Adrenal gland (tissue), 5 donors: Measurements from ENCODE around the gene MOCOS.

Source experiments
- CTCF ChIP-seq, 6 experiments: fragments of 450-650 bp in 4 of 6; fragments of 200-600 bp in 2 of 6; sonication (generic) in 1 of 6; IDR thresholded peaks; 1 replicate in 5 of 6; 2 replicates in 1 of 6; pipeline versions ENCODE4 v1.5.1 to v1.8.0; 2016 to 2021; ENCODE audit warnings: antibody characterized with exemption in 6 of 6, mild to moderate bottlenecking in 2 of 6, moderate library complexity in 1 of 6
- POLR2A ChIP-seq, 2 donors: fragments of 450-650 bp; IDR thresholded peaks; one replicate each; pipeline ENCODE4 v1.6.1; 2017; ENCODE audit warnings: antibody characterized with exemption in 2 of 2, mild to moderate bottlenecking in 2 of 2, moderate library complexity in 1 of 2
- donor health status: DM: no; HTN: no; CAD: no.

- TF ChIP-seq CTCF (IDR thresholded peaks at IDR 0.05) (no peak), POLR2A (IDR thresholded peaks at IDR 0.05) (no peak)
These were observed 128.9 kb downstream of the MOCOS start for GRCh38 chr18:36316246-36316645.
